Lung (tissue), 12 donors: ENCODE results near the gene NRDE2. TPM values are rescaled to one million over a fixed set of nuclear protein-coding genes. Genes with fewer than 3 reads are reported as not detected.
"Not testable (repeated sequence)": the region's sequence is repeated elsewhere in the genome, so short reads cannot be mapped to it uniquely, and the experiment has no call there.

ENCODE experiments used
- ATAC-seq: fragments of 200-7000 bp; cut with Tn5 transposase; one replicate; pipeline ENCODE4 v1.9.1; 2020; ENCODE audit warnings: moderate number of reproducible peaks; ENCODE audit not compliant: insufficient read depth, low FRiP score
- DNase-seq, 3 donors: peaks; one replicate each; pipeline ENCODE4 v3.0.0-alpha.2; 2013 to 2017
- H3K27ac ChIP-seq, 2 donors: one replicate each; pipeline ENCODE4 v1.5.1; 2013; ENCODE audit warnings: mild to moderate bottlenecking in 2 of 2, moderate library complexity in 2 of 2, control low read depth in 1 of 2, inconsistent platforms in 1 of 2, low read depth in 1 of 2, low read length in 1 of 2
- H3K27me3 ChIP-seq, 3 donors: one replicate each; pipeline ENCODE4 v1.5.1; 2013; ENCODE audit warnings: low read length in 2 of 3; ENCODE audit not compliant: control insufficient read depth in 3 of 3, insufficient read depth in 3 of 3
- H3K36me3 ChIP-seq, 4 donors: one replicate each; pipeline ENCODE4 v1.5.1; 2013; ENCODE audit warnings: low read length in 4 of 4, mild to moderate bottlenecking in 1 of 4, moderate library complexity in 1 of 4; ENCODE audit not compliant: control insufficient read depth in 4 of 4, insufficient read depth in 4 of 4
- H3K4me1 ChIP-seq, 5 donors: one replicate each; pipeline ENCODE4 v1.5.1; 2013; ENCODE audit warnings: low read length in 5 of 5, mild to moderate bottlenecking in 2 of 5, moderate library complexity in 1 of 5; ENCODE audit not compliant: control insufficient read depth in 5 of 5, insufficient read depth in 5 of 5
- H3K4me3 ChIP-seq: one replicate; pipeline ENCODE4 v1.5.1; 2013; ENCODE audit warnings: mild to moderate bottlenecking, control low read depth, moderate library complexity
- H3K9ac ChIP-seq, 2 donors: one replicate each; pipeline ENCODE4 v1.5.1; 2013; ENCODE audit warnings: low read length in 2 of 2, control low read depth in 1 of 2; ENCODE audit not compliant: insufficient read depth in 1 of 2
- H3K9me3 ChIP-seq, 4 donors: one replicate each; pipeline ENCODE4 v1.5.1; 2013; ENCODE audit warnings: low read length in 3 of 4, mild to moderate bottlenecking in 1 of 4, moderate library complexity in 1 of 4; ENCODE audit not compliant: control insufficient read depth in 4 of 4, insufficient read depth in 3 of 4
- WGBS, 2 donors: extraction: QIAGEN DNeasy Blood & Tissue Kit; methylation state at CpG; one replicate each; pipeline ENCODE4 v1.1.7; 2013; 5-methylcytosine and 5-hydroxymethylcytosine counted together
- polyA plus RNA-seq, 2 donors: library from polyadenylated mRNA; stranded (reverse); fragments of 200-250 nt; gene quantifications; one replicate each; pipeline ENCODE4 v1.2.1, GENCODE V29; 2013
- total RNA-seq, 2 donors: library from RNA; depleted of rRNA in 1 of 2; stranded (reverse); fragments of >200 nt in 1 of 2; gene quantifications; one replicate each; pipeline ENCODE4 v1.2.1, GENCODE V29; 2014 to 2021
- TF ChIP-seq, protein P1 (sequence below): IDR thresholded peaks from 2 replicates; pipeline ENCODE4 v1.5.1; 2012; ENCODE audit warnings: mild to moderate bottlenecking; ENCODE audit errors: control extremely low read depth, extremely low read depth
- donor health status: control.
- donor health status: control.
- donor health status: Bipolar disorder and iron deficiency.
- donor health status: healthy.
- donor health status: DM: yes; HTN: yes; CAD: no.

Gene NRDE2
- total and polyA plus RNA-seq, 4 donors, result 7.0 to 21.0 (median 13.3) TPM

DNA sequence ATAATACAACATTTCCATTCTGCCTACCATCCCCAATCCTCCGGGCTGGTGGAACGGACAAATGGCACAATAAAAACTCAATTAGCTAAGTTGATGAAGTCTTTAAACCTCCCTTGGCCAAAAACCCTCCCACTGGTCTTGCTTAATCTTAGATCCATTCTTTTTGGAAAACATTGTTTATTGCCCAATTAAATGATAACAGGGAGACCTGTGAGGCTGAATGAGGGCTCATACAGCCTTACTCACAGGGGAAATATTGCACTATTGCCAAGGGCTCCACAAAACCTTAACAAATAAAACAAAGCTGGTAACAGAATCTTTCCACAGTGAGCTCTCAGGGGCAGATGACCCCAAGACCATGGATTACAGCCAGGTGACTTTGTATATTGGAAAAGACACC is 83.1 kb downstream of the NRDE2 start:
- WGBS, 2 donors, result 89 to 97% methylated on average over 2 of the region's 2 CpGs
- no peaks in the 10 kb centered on the region for H3K36me3 ChIP-seq
- peaks cover 0 to 2% (median 0%) of the 10 kb centered on the region in 4 donors for H3K9me3 ChIP-seq
- TF ChIP-seq, protein P1, sequence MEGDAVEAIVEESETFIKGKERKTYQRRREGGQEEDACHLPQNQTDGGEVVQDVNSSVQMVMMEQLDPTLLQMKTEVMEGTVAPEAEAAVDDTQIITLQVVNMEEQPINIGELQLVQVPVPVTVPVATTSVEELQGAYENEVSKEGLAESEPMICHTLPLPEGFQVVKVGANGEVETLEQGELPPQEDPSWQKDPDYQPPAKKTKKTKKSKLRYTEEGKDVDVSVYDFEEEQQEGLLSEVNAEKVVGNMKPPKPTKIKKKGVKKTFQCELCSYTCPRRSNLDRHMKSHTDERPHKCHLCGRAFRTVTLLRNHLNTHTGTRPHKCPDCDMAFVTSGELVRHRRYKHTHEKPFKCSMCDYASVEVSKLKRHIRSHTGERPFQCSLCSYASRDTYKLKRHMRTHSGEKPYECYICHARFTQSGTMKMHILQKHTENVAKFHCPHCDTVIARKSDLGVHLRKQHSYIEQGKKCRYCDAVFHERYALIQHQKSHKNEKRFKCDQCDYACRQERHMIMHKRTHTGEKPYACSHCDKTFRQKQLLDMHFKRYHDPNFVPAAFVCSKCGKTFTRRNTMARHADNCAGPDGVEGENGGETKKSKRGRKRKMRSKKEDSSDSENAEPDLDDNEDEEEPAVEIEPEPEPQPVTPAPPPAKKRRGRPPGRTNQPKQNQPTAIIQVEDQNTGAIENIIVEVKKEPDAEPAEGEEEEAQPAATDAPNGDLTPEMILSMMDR, result no peak
- no peak overlapping the region for H3K27ac ChIP-seq
- H3K27me3 ChIP-seq, result peaks cover 2 to 4% (median 3%) of the 10 kb centered on the region in 3 donors
- ATAC-seq, result no peak
- no peak overlapping the region for H3K4me3 ChIP-seq
- H3K4me1 ChIP-seq, result no peaks in the 10 kb centered on the region
- no peak for DNase-seq
- no peak overlapping the region for H3K9ac ChIP-seq

DNA sequence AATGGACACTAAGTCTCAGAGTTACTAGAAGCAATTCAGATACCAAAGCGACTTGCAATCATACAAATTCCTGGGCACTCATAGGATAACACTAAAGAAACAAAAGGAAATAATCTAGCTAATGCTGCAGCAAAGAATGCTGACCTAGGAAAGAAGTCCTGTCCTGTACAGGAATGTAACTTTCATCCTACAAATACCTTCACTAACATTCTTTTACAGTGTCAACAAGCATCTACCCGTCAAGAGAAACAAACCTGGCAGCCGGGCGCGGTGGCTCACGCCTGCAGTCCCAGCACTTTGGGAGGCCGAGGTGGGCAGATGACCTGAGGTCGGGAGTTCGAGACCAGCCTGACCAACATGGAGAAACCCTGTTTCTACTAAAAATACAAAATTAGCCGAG is 84.3 kb downstream of the NRDE2 start:
- not testable (repeated sequence) for H3K27ac ChIP-seq, ATAC-seq, H3K27me3 ChIP-seq, H3K36me3 ChIP-seq, DNase-seq, H3K9ac ChIP-seq, H3K4me3 ChIP-seq, H3K4me1 ChIP-seq, H3K9me3 ChIP-seq
- WGBS, 2 donors, result 81 to 88% methylated on average over 10 of the region's 10 CpGs

DNA sequence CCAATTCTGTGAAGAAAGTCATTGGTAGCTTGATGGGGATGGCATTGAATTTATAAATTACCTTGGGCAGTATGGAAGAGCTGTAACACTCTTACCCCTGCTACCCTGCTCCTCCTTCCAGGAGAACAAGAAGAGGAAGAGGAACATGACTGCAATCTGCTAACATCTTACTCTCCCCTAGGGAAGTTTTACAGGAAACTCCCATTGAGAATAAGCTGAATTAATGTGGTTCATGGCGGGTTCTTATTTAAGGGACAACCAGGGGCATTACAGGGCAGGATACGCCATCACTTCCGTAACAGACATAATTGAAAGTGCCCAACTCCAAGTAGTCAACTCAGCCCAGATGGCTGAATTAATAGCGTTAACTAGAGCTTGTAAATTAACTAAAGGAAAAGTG is 84.8 kb downstream of the NRDE2 start:
- H3K9ac ChIP-seq, result no peak overlapping the region
- ATAC-seq (no peak), DNase-seq (no peak)
- peaks cover 0 to 3% (median 2%) of the 10 kb centered on the region in 3 donors for H3K27me3 ChIP-seq
- H3K27ac ChIP-seq, result no peak overlapping the region
- WGBS, 2 donors, result 83 to 89% methylated on average over 4 of the region's 4 CpGs
- H3K9me3 ChIP-seq, result peaks cover 0 to 2% (median 0%) of the 10 kb centered on the region in 4 donors
- no peak overlapping the region for H3K4me3 ChIP-seq
- TF ChIP-seq, protein P1, result no peak
- H3K4me1 ChIP-seq, result no peaks in the 10 kb centered on the region
- H3K36me3 ChIP-seq, result no peaks in the 10 kb centered on the region

DNA sequence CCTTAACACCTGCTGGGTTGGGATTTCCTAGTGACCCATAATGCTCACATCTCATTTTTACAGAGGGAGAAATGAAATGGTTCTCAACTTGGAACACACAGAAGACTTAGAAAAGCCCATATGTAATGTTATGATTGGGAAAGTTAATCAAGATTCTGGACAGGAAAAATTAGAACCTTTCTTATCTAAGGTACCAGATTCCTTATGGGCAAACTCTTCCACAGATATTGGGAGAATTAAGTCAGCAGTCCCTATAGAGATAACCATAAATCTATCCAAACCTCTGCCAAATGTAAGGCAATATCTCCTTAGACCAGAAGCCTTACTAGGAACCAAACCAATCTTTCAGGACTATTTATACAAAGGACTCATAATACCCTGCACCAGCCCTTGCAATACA is 89.3 kb downstream of the NRDE2 start:
- TF ChIP-seq, protein P1, result no peak
- H3K4me1 ChIP-seq, result no peaks in the 10 kb centered on the region
- H3K9me3 ChIP-seq, result peaks cover 0 to 27% (median 17%) of the 10 kb centered on the region in 4 donors

More for the DNA sequence above, 89.3 kb downstream of the NRDE2 start:
- ATAC-seq (no peak), DNase-seq (no peak)
- H3K4me3 ChIP-seq, result no peak overlapping the region
- H3K36me3 ChIP-seq, result no peaks in the 10 kb centered on the region
- H3K27me3 ChIP-seq, result no peaks in the 10 kb centered on the region
- H3K9ac ChIP-seq, result no peak overlapping the region
- no peak overlapping the region for H3K27ac ChIP-seq
